SK-N-MC (cell line): Measurements from ENCODE around the gene DNAL1.

ENCODE experiments used
- DNase-seq: peaks from one replicate; pipeline ENCODE4 v3.0.0-alpha.2; 2011; ENCODE audit warnings: low read depth, low spot score
- H3K27ac ChIP-seq: fragments of 200-600 bp; sonication (generic); 2 replicates; pipeline ENCODE4 v1.5.1; 2016; ENCODE audit warnings: mixed run types
- H3K36me3 ChIP-seq: fragments of 200-600 bp; sonication (generic); 2 replicates; pipeline ENCODE4 v1.6.1; 2017; ENCODE audit warnings: antibody characterized with exemption, low read length, mixed read lengths; ENCODE audit not compliant: insufficient read depth
- H3K4me3 ChIP-seq: fragments of 200-600 bp; sonication (generic); 2 replicates; pipeline ENCODE4 v1.5.1; 2016
- H3K9ac ChIP-seq: fragments of 200-600 bp; sonication (generic); 2 replicates; pipeline ENCODE4 v1.8.0; 2017; ENCODE audit warnings: mixed run types, mixed read lengths; ENCODE audit not compliant: insufficient read length
- H3K9me3 ChIP-seq: fragments of 200-600 bp; sonication (generic); 2 replicates; pipeline ENCODE4 v1.6.1; 2017; ENCODE audit warnings: low read depth, mild to moderate bottlenecking, antibody characterized with exemption, low read length, moderate library complexity, mixed read lengths
- EZH2 ChIP-seq: fragments of 200-600 bp; sonication (generic); IDR thresholded peaks from one replicate; pipeline ENCODE4 v1.6.1; 2017; ENCODE audit warnings: antibody characterized with exemption
- FOXP2 ChIP-seq: optimal IDR thresholded peaks from 2 replicates; pipeline ENCODE3; 2011; ENCODE audit warnings: mild to moderate bottlenecking, moderate library complexity; ENCODE audit not compliant: insufficient read depth; ENCODE audit errors: extremely low read length, control extremely low read depth
- POLR2AphosphoS5 ChIP-seq: IDR thresholded peaks from 2 replicates; pipeline ENCODE4 v1.6.1; 2012; ENCODE audit warnings: mild to moderate bottlenecking, low read depth, low read length, borderline replicate concordance

DNAL1 gene

GRCh38 chr14:73613419-73613963, 31.3 kb upstream of the DNAL1 start:
- DNase-seq: no peak
- Histone ChIP-seq H3K27ac (no peak overlapping the region), H3K36me3 (no peaks in the 10 kb centered on the region), H3K9ac (no peak overlapping the region), H3K9me3 (no peaks in the 10 kb centered on the region), H3K4me3 (no peak overlapping the region)
- TF ChIP-seq EZH2 (no peak), POLR2AphosphoS5 (no peak), FOXP2 (no peak)

- Histone ChIP-seq H3K36me3 (no peaks in the 10 kb centered on the region), H3K9ac (no peak overlapping the region), H3K9me3 (no peaks in the 10 kb centered on the region), H3K4me3 (no peak overlapping the region), H3K27ac (no peak overlapping the region)
- no peak for DNase-seq
- TF ChIP-seq POLR2AphosphoS5: no peak
- no peak for TF ChIP-seq FOXP2
- no peak for TF ChIP-seq EZH2
These were observed 28.0 kb upstream of the DNAL1 start for GRCh38 chr14:73616831-73617230.

- no peak for TF ChIP-seq EZH2
- no peak for DNase-seq
These were observed 25.3 kb upstream of the DNAL1 start for GRCh38 chr14:73619524-73619923.

GRCh38 chr14:73620268-73620667, 24.5 kb upstream of the DNAL1 start:
- no peak overlapping the region for H3K27ac ChIP-seq
- no peak overlapping the region for H3K4me3 ChIP-seq
- H3K36me3 ChIP-seq: no peaks in the 10 kb centered on the region
- no peak overlapping the region for H3K9ac ChIP-seq
- TF ChIP-seq POLR2AphosphoS5 (no peak), FOXP2 (no peak), EZH2 (no peak)
- DNase-seq: no peak
- no peaks in the 10 kb centered on the region for H3K9me3 ChIP-seq

More at GRCh38 chr14:73619524-73619923, 25.3 kb upstream of the DNAL1 start:
- Histone ChIP-seq H3K9me3 (no peaks in the 10 kb centered on the region), H3K27ac (no peak overlapping the region), H3K4me3 (no peak overlapping the region), H3K36me3 (no peaks in the 10 kb centered on the region), H3K9ac (no peak overlapping the region)

GRCh38 chr14:73623504-73624054, 21.2 kb upstream of the DNAL1 start:
- TF ChIP-seq POLR2AphosphoS5 (no peak), FOXP2 (no peak), EZH2 (no peak)
- Histone ChIP-seq H3K9ac (no peak overlapping the region), H3K36me3 (no peaks in the 10 kb centered on the region), H3K4me3 (no peak overlapping the region), H3K27ac (no peak overlapping the region), H3K9me3 (no peaks in the 10 kb centered on the region)
- no peak for DNase-seq

- no peak overlapping the region for H3K4me3 ChIP-seq
- H3K9ac ChIP-seq: no peak overlapping the region
- no peak for DNase-seq
- H3K27ac ChIP-seq: no peak overlapping the region
- TF ChIP-seq EZH2: no peak
- no peak for TF ChIP-seq POLR2AphosphoS5
- no peak for TF ChIP-seq FOXP2
- H3K36me3 ChIP-seq: no peaks in the 10 kb centered on the region
- H3K9me3 ChIP-seq: no peaks in the 10 kb centered on the region
These were observed 19.1 kb upstream of the DNAL1 start for GRCh38 chr14:73625706-73626105.

- DNase-seq: no peak
- Histone ChIP-seq H3K27ac (no peak overlapping the region), H3K9ac (no peak overlapping the region), H3K9me3 (no peaks in the 10 kb centered on the region), H3K36me3 (no peaks in the 10 kb centered on the region), H3K4me3 (no peak overlapping the region)
- TF ChIP-seq EZH2 (no peak), POLR2AphosphoS5 (no peak), FOXP2 (no peak)
These were observed 17.6 kb upstream of the DNAL1 start for GRCh38 chr14:73627151-73627558.

GRCh38 chr14:73630009-73630780, 14.6 kb upstream of the DNAL1 start:
- H3K27ac ChIP-seq: no peak overlapping the region
- DNase-seq: no peak

More at GRCh38 chr14:73630009-73630780, 14.6 kb upstream of the DNAL1 start:
- no peaks in the 10 kb centered on the region for H3K36me3 ChIP-seq
- H3K4me3 ChIP-seq: no peak overlapping the region
- TF ChIP-seq POLR2AphosphoS5 (no peak), FOXP2 (no peak), EZH2 (no peak)
- H3K9me3 ChIP-seq: no peaks in the 10 kb centered on the region
- no peak overlapping the region for H3K9ac ChIP-seq
